22Rv1 (cell line): ENCODE measurements around the gene UNC5C.

Source experiments
- ZFX ChIP-seq: fragments of 450-650 bp; IDR thresholded peaks from 2 replicates; pipeline ENCODE4 v1.6.1; 2017; ENCODE audit warnings: antibody characterized with exemption, borderline replicate concordance
- TF ChIP-seq, protein P1 (sequence below): fragments of 450-650 bp; IDR thresholded peaks from 2 replicates; pipeline ENCODE4 v1.5.1; 2017; ENCODE audit warnings: mild to moderate bottlenecking

DNA sequence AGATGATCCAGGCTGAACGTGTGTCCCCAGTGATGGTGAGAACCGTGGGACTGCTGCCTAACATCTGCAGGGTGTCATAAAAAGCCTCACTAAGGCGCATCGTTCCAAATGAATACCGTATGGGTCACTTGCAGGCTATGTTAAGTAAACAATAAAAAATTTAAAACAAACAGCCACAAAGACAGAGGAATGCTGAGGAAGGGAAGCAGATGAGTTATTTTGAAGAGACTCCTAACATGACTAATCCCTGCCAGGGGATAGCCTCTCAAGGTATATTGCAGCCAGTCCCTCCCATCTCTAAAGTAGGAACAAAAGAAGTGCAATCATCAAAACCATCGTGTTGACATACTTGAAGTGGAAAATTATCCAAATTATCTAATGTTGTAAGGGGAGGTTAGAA, 83.8 kb downstream of the UNC5C start:
- TF ChIP-seq, protein P1, sequence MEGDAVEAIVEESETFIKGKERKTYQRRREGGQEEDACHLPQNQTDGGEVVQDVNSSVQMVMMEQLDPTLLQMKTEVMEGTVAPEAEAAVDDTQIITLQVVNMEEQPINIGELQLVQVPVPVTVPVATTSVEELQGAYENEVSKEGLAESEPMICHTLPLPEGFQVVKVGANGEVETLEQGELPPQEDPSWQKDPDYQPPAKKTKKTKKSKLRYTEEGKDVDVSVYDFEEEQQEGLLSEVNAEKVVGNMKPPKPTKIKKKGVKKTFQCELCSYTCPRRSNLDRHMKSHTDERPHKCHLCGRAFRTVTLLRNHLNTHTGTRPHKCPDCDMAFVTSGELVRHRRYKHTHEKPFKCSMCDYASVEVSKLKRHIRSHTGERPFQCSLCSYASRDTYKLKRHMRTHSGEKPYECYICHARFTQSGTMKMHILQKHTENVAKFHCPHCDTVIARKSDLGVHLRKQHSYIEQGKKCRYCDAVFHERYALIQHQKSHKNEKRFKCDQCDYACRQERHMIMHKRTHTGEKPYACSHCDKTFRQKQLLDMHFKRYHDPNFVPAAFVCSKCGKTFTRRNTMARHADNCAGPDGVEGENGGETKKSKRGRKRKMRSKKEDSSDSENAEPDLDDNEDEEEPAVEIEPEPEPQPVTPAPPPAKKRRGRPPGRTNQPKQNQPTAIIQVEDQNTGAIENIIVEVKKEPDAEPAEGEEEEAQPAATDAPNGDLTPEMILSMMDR: no peak
- TF ChIP-seq ZFX: no peak
